A673 (cell line): ENCODE measurements around the gene COLGALT1. TPM values are rescaled to one million over a fixed set of nuclear protein-coding genes. Genes with fewer than 3 reads are reported as not detected.

Experiments
- BruUV-seq: library from RNA; stranded (reverse); fragments of 400-500 nt; replicated peaks from 2 replicates; lab custom pipeline; 2021; lab: Mats Ljungman, UMichigan
- CTCF ChIA-PET: fragments of 300-600 bp; sonication (Branson Sonifier 250); formaldehyde crosslinking; loops from one replicate; lab custom pipeline; 2022; ENCODE audit warnings: antibody characterized with exemption; lab: Charles Lee
- POLR2A ChIA-PET: fragments of 300-600 bp; sonication (Branson Sonifier 250); formaldehyde crosslinking; loops from one replicate; lab custom pipeline; 2022; ENCODE audit warnings: antibody characterized with exemption; ENCODE audit not compliant: low non-redundant PET; lab: Charles Lee
- DNase-seq: peaks from one replicate; pipeline ENCODE4 v3.0.0-alpha.2; 2015; ENCODE audit warnings: low spot score
- H3K27ac ChIP-seq: fragments of 200-600 bp; sonication (generic); 2 replicates; pipeline ENCODE4 v1.5.1; 2016; ENCODE audit warnings: mixed run types, low read depth, mild to moderate bottlenecking, mixed read lengths, antibody characterized with exemption, low read length; ENCODE audit not compliant: poor library complexity, severe bottlenecking
- H3K27me3 ChIP-seq: fragments of 200-600 bp; sonication (generic); replicated peaks from 2 replicates; pipeline ENCODE4 v1.6.1; 2017; ENCODE audit warnings: mixed run types, low read depth, mild to moderate bottlenecking, mixed read lengths, antibody characterized with exemption, low read length; ENCODE audit not compliant: insufficient read depth, poor library complexity
- H3K36me3 ChIP-seq: fragments of 200-600 bp; sonication (generic); 2 replicates; pipeline ENCODE4 v1.6.1; 2016; ENCODE audit warnings: mixed run types, mild to moderate bottlenecking, mixed read lengths, antibody characterized with exemption, low read length; ENCODE audit not compliant: insufficient read depth, poor library complexity, severe bottlenecking
- H3K4me1 ChIP-seq: fragments of 200-600 bp; sonication (generic); 2 replicates; pipeline ENCODE4 v1.6.1; 2017; ENCODE audit warnings: mixed run types, mild to moderate bottlenecking, mixed read lengths, antibody characterized with exemption, low read length; ENCODE audit not compliant: insufficient read depth, poor library complexity, severe bottlenecking
- H3K4me3 ChIP-seq: fragments of 200-600 bp; sonication (generic); 2 replicates; pipeline ENCODE4 v1.5.1; 2016; ENCODE audit warnings: low read depth, mixed run types, mild to moderate bottlenecking, mixed read lengths, low read length; ENCODE audit not compliant: poor library complexity, severe bottlenecking
- H3K9me3 ChIP-seq: fragments of 200-600 bp; sonication (generic); 2 replicates; pipeline ENCODE4 v1.6.1; 2016; ENCODE audit warnings: mixed run types, low read depth, mild to moderate bottlenecking, mixed read lengths, antibody characterized with exemption, low read length; ENCODE audit not compliant: poor library complexity, severe bottlenecking
- CTCF ChIP-seq: fragments of 300-800, 200-600 bp; sonication (generic); conservative IDR thresholded peaks from 2 replicates; pipeline ENCODE4 v1.5.1; 2017; ENCODE audit warnings: low read depth, mild to moderate bottlenecking, antibody characterized with exemption, low read length, moderate library complexity, mixed read lengths
- EZH2 ChIP-seq: fragments of 200-600 bp; sonication (generic); IDR thresholded peaks from 2 replicates; pipeline ENCODE4 v1.6.1; 2017; ENCODE audit warnings: borderline replicate concordance, low read depth, mild to moderate bottlenecking, mixed read lengths, antibody characterized with exemption, low read length; ENCODE audit not compliant: poor library complexity, severe bottlenecking
- intact Hi-C: fragments of 100-400 bp; cut with micrococcal nuclease; formaldehyde crosslinking; loops from one replicate; pipeline ENCODE4 v1.10.0; 2022; ENCODE audit not compliant: unreplicated experiment
- total RNA-seq: library from RNA; stranded (reverse); gene quantifications from 2 replicates; pipeline ENCODE4 v1.2.3, GENCODE V29; 2021

Gene COLGALT1
- total RNA-seq, 1 experiment from 2014 or later: 91.3 TPM

GRCh38 chr19:17532557-17532956, 22.9 kb upstream of the COLGALT1 start:
- H3K9me3 ChIP-seq: peaks cover 2% of the 10 kb centered on the region
- DNase-seq: no peak

GRCh38 chr19:17534767-17535166, 20.7 kb upstream of the COLGALT1 start:
- POLR2A ChIA-PET: no interaction called here
- no peak overlapping the region for H3K4me3 ChIP-seq
- intact Hi-C loops: no loop called here
- peaks cover 8% of the 10 kb centered on the region for H3K4me1 ChIP-seq
- CTCF ChIA-PET: no interaction called here
- H3K27ac ChIP-seq: no peak overlapping the region
- no peak for TF ChIP-seq CTCF
- no peak for TF ChIP-seq EZH2
- BruUV-seq: no TSS peak
- H3K27me3 ChIP-seq: no peaks in the 10 kb centered on the region
- no peak for DNase-seq
- no peaks in the 10 kb centered on the region for H3K9me3 ChIP-seq
- H3K36me3 ChIP-seq: no peaks in the 10 kb centered on the region

More at GRCh38 chr19:17532557-17532956, 22.9 kb upstream of the COLGALT1 start:
- intact Hi-C loops: no loop called here
- TF ChIP-seq CTCF: no peak
- no peak for TF ChIP-seq EZH2
- Histone ChIP-seq H3K36me3 (no peaks in the 10 kb centered on the region), H3K4me3 (no peak overlapping the region), H3K4me1 (peaks cover 8% of the 10 kb centered on the region), H3K27me3 (no peaks in the 10 kb centered on the region), H3K27ac (no peak overlapping the region)
- POLR2A ChIA-PET: no interaction called here
- CTCF ChIA-PET: no interaction called here
- no TSS peak for BruUV-seq

- ChIA-PET POLR2A (no interaction called here), CTCF (no interaction called here)
These were observed 18.5 kb upstream of the COLGALT1 start for GRCh38 chr19:17536955-17537354.

More at GRCh38 chr19:17536955-17537354, 18.5 kb upstream of the COLGALT1 start:
- no peaks in the 10 kb centered on the region for H3K4me1 ChIP-seq
- H3K9me3 ChIP-seq: no peaks in the 10 kb centered on the region
- H3K4me3 ChIP-seq: no peak overlapping the region
- H3K27me3 ChIP-seq: no peaks in the 10 kb centered on the region
- no peak for TF ChIP-seq CTCF
- no peak for DNase-seq
- intact Hi-C loops: no loop called here
- H3K36me3 ChIP-seq: no peaks in the 10 kb centered on the region
- no TSS peak for BruUV-seq
- H3K27ac ChIP-seq: no peak overlapping the region
